GM12864 (cell line): ENCODE measurements around the gene MAGI1.

Experiments used
- DNase-seq: peaks from one replicate; pipeline ENCODE4 v3.0.0-alpha.2; 2011; ENCODE audit warnings: low read depth
- H3K4me3 ChIP-seq: 2 replicates; pipeline ENCODE4 v1.5.1; 2011; ENCODE audit warnings: mild to moderate bottlenecking, low read depth, low read length, control low read depth
- CTCF ChIP-seq: IDR thresholded peaks from 2 replicates; pipeline ENCODE4 v1.5.1; 2011; ENCODE audit warnings: low read depth, mild to moderate bottlenecking, moderate library complexity, low read length, control low read depth, inconsistent platforms; ENCODE audit errors: missing control alignments

The MAGI1 gene

GRCh38 chr3:65713016-65713415 lies 325.7 kb downstream of the MAGI1 start:
- no peak for TF ChIP-seq CTCF
- no peak overlapping the region for H3K4me3 ChIP-seq
- DNase-seq, result no peak

GRCh38 chr3:65712140-65712539 lies 326.6 kb downstream of the MAGI1 start:
- no peak overlapping the region for H3K4me3 ChIP-seq
- DNase-seq, result no peak
- no peak for TF ChIP-seq CTCF

GRCh38 chr3:65706776-65707568 lies 331.7 kb downstream of the MAGI1 start:
- no peak overlapping the region for H3K4me3 ChIP-seq
- TF ChIP-seq CTCF, result no peak
- DNase-seq, result no peak

- no peak overlapping the region for H3K4me3 ChIP-seq
- DNase-seq, result no peak
- TF ChIP-seq CTCF, result no peak
Observed at GRCh38 chr3:65706301-65706700, 332.4 kb downstream of the MAGI1 start.

- H3K4me3 ChIP-seq, result no peak overlapping the region
- no peak for TF ChIP-seq CTCF
- DNase-seq, result no peak
Observed at GRCh38 chr3:65703820-65704219, 334.9 kb downstream of the MAGI1 start.

- H3K4me3 ChIP-seq, result no peak overlapping the region
- no peak for TF ChIP-seq CTCF
- no peak for DNase-seq
Observed at GRCh38 chr3:65703026-65703425, 335.7 kb downstream of the MAGI1 start.

GRCh38 chr3:65702202-65702601 lies 336.5 kb downstream of the MAGI1 start:
- H3K4me3 ChIP-seq, result no peak overlapping the region
- TF ChIP-seq CTCF, result no peak
- DNase-seq, result no peak
